PFSK-1 (cell line): ENCODE data around the gene NRDE2.

Experiments
- FOXP2 ChIP-seq: optimal IDR thresholded peaks from 2 replicates; pipeline ENCODE3; 2011; ENCODE audit warnings: borderline replicate concordance, control low read depth, inconsistent platforms; ENCODE audit not compliant: insufficient read depth; ENCODE audit errors: extremely low read length, extremely low read depth
- POLR2AphosphoS5 ChIP-seq: IDR thresholded peaks from 2 replicates; pipeline ENCODE4 v1.6.1; 2012; ENCODE audit warnings: low read depth, mild to moderate bottlenecking, control low read depth, low read length, moderate library complexity
- SIN3A ChIP-seq: IDR thresholded peaks from 2 replicates; pipeline ENCODE4 v1.6.1; 2012; ENCODE audit warnings: mild to moderate bottlenecking, low read length, moderate library complexity, borderline replicate concordance; ENCODE audit not compliant: insufficient read depth
- TAF1 ChIP-seq: IDR thresholded peaks from 2 replicates; pipeline ENCODE4 v1.6.1; 2012; ENCODE audit warnings: low read length, control low read depth, borderline replicate concordance; ENCODE audit not compliant: insufficient read depth
- TF ChIP-seq, protein P1 (sequence below), 2 experiments: IDR thresholded peaks; 2 replicates each; pipeline versions ENCODE4 v1.6.1 to v1.8.0; 2011 to 2012; ENCODE audit warnings: low read depth in 2 of 2, low read length in 2 of 2, control low read depth in 1 of 2, inconsistent platforms in 1 of 2, mild to moderate bottlenecking in 1 of 2, moderate library complexity in 1 of 2; ENCODE audit not compliant: insufficient read depth in 1 of 2

NRDE2 gene

DNA sequence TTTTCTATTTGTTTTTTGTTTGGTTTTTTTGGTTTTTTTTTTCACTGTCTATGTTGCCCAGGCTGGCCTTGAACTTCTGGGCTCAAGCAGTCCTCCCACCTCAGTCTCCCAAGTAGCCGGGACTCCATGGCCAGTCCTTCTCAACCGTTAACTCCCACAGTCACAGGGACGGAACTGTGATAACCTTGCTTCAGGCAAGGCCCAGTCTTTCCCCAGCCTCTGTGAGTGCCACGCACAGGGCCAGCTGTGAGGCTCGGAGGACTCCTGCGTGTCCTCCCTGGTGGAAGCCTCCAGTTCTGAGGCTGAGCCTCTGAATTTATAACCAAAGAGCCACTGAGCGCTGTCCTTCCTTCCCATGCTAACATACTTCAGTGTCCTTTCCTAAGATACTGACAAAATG lies 51.6 kb downstream of the NRDE2 start:
- TF ChIP-seq POLR2AphosphoS5 (no peak), FOXP2 (no peak), SIN3A (no peak), TAF1 (no peak)
- TF ChIP-seq, protein P1, sequence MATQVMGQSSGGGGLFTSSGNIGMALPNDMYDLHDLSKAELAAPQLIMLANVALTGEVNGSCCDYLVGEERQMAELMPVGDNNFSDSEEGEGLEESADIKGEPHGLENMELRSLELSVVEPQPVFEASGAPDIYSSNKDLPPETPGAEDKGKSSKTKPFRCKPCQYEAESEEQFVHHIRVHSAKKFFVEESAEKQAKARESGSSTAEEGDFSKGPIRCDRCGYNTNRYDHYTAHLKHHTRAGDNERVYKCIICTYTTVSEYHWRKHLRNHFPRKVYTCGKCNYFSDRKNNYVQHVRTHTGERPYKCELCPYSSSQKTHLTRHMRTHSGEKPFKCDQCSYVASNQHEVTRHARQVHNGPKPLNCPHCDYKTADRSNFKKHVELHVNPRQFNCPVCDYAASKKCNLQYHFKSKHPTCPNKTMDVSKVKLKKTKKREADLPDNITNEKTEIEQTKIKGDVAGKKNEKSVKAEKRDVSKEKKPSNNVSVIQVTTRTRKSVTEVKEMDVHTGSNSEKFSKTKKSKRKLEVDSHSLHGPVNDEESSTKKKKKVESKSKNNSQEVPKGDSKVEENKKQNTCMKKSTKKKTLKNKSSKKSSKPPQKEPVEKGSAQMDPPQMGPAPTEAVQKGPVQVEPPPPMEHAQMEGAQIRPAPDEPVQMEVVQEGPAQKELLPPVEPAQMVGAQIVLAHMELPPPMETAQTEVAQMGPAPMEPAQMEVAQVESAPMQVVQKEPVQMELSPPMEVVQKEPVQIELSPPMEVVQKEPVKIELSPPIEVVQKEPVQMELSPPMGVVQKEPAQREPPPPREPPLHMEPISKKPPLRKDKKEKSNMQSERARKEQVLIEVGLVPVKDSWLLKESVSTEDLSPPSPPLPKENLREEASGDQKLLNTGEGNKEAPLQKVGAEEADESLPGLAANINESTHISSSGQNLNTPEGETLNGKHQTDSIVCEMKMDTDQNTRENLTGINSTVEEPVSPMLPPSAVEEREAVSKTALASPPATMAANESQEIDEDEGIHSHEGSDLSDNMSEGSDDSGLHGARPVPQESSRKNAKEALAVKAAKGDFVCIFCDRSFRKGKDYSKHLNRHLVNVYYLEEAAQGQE (IDR thresholded peaks at IDR 0.05; ENCODE audit: insufficient read depth in 1 of 2, low read depth in 2 of 2, low read length in 2 of 2): no peak

DNA sequence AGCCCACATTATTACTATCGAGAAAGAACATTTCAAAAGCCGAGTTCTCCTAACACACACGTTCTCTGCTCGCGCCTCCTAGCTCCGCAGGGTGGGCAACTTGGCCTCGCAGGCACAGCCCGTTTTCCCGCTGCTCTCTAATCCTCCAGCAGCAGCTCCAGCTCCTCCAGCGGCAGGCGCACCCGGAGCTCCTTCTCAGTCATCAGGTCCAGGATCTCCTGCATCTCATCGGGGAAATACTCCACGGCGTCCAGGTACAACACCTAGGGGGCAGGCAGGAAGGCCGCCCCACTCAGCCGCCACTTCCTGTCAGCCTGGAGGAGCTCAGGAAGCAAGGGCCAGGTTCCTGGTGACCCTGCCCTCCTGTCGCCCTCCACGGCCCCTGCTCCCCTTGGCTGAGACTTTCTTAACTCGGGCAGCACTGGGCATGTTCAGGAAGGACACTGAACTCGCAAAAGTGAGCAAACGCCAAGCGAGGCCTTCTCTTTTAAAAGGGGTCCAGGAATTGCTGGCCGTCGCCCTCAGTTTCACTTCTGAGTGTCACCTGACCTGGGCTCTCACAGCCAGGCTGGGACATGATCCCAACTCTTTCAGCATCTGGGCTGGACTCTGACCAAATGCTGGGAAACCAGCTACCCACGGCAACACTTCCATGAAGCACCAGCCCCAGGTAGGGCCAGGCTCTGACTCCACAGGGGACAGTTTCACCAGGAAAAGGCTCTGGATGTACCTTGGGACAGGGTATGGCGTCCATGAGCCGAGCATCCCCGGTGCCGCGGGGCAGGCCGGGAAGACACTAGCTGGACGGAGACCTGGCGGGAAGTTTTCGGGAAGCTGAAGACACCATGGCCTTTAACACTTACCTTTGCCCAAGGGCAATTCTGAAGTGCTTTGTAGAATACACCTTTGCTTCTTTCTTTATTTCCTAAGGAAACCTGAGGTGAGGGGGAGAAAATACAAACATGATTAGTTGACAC lies 53.3 kb downstream of the NRDE2 start:
- TF ChIP-seq, protein P1 (IDR thresholded peaks at IDR 0.05; ENCODE audit: insufficient read depth in 1 of 2, low read depth in 2 of 2, low read length in 2 of 2): no peak
- no peak for TF ChIP-seq TAF1
- no peak for TF ChIP-seq FOXP2
- TF ChIP-seq SIN3A: no peak
- TF ChIP-seq POLR2AphosphoS5: no peak

DNA sequence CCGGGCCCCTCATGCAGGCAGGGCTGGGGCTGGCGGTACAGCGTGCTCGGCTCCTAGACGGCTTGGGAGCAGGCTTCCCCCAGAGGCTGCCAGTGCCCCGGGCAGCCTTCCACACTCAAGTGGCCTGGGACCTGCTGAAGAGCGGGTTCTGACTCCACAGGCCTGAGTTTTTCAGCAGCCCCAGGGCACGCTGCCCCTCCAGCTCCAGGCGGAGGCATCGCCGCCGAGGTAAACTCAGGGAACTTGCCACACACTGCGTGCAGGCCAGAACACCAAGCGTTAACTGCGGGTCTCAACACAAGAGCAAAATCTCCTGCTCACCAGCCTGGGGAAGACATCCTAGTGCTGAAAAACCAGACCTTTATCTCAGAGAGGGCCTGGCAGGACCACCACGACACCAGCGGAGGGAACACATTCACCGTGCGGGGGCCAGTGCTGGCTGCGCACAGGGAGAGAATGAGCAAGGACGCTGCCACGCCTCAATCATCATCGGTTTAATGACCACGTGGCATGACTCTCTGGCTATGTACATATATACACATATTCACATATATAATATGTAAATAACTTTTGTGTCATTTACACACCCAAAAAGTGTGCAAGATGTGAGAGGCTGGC lies 54.1 kb downstream of the NRDE2 start:
- no peak for TF ChIP-seq POLR2AphosphoS5
- no peak for TF ChIP-seq FOXP2
- TF ChIP-seq SIN3A: no peak
- TF ChIP-seq, protein P1 (IDR thresholded peaks at IDR 0.05; ENCODE audit: insufficient read depth in 1 of 2, low read depth in 2 of 2, low read length in 2 of 2): no peak
- TF ChIP-seq TAF1: no peak

DNA sequence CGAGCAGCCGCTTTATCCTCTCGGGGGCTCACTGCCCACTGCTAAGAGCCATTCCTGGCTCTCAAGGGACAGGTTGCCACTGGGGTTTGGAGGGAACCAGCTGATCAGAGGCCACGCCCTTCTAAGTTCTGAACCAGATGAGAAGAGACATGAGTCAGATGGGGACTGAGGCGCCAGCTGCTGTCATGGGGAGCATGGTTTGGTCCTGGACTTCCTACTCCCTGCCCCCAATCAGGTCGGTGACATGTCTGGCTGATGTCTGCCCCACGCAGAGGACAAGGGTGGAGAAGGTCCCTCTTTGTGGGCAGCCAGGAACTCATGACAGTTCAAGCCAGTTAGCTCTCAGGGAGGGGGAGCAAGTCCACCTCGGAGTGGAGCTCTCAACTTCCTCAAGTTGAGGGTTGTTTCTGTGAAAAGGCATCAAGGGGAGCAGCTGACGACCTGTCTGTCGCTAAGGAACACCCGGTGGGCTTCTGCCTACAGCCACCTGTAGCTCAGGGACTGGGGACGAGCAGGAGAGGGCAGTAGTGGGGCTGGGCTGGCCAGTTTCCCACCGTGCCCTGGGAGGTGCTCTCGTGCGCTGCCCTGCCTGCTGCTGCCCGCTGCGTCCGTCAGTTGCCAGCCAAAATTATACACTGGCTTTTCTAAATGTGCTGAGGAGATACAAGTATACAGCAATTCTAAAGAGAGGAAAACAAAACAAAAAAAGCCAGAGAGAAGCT lies 54.9 kb downstream of the NRDE2 start:
- TF ChIP-seq TAF1 (no peak), POLR2AphosphoS5 (no peak), FOXP2 (no peak), SIN3A (no peak)
- TF ChIP-seq, protein P1 (IDR thresholded peaks at IDR 0.05; ENCODE audit: insufficient read depth in 1 of 2, low read depth in 2 of 2, low read length in 2 of 2): no peak
